Esophagus (tissue), 2 donors: ENCODE data around the gene TBX19. TPM values are rescaled to one million over a fixed set of nuclear protein-coding genes. Genes with fewer than 3 reads are reported as not detected.

Experiments used
- H3K27ac ChIP-seq, 2 donors: one replicate each; pipeline ENCODE4 v1.5.1; 2013; ENCODE audit warnings: low read depth in 2 of 2, mild to moderate bottlenecking in 2 of 2, inconsistent platforms in 1 of 2, low read length in 1 of 2, moderate library complexity in 1 of 2
- H3K27me3 ChIP-seq, 2 donors: one replicate each; pipeline ENCODE4 v1.6.1; 2013; ENCODE audit warnings: low read length in 2 of 2, control low read depth in 1 of 2, mild to moderate bottlenecking in 1 of 2; ENCODE audit not compliant: insufficient read depth in 2 of 2, control insufficient read depth in 1 of 2
- H3K36me3 ChIP-seq, 2 donors: one replicate each; pipeline ENCODE4 v1.6.1; 2013; ENCODE audit warnings: low read length in 1 of 2; ENCODE audit not compliant: control insufficient read depth in 2 of 2, insufficient read depth in 2 of 2
- H3K4me1 ChIP-seq, 2 donors: one replicate each; pipeline ENCODE4 v1.6.1; 2013; ENCODE audit warnings: low read length in 1 of 2; ENCODE audit not compliant: control insufficient read depth in 2 of 2, insufficient read depth in 2 of 2
- H3K4me3 ChIP-seq, 2 donors: one replicate each; pipeline ENCODE4 v1.5.1; 2013; ENCODE audit warnings: low read length in 2 of 2, mild to moderate bottlenecking in 2 of 2, low read depth in 1 of 2, moderate library complexity in 1 of 2
- H3K9me3 ChIP-seq, 2 donors: one replicate each; pipeline ENCODE4 v1.6.1; 2013; ENCODE audit warnings: mild to moderate bottlenecking in 2 of 2, low read depth in 1 of 2, low read length in 1 of 2, moderate library complexity in 1 of 2; ENCODE audit not compliant: control insufficient read depth in 2 of 2, insufficient read depth in 1 of 2
- WGBS, 2 donors: extraction: QIAGEN DNeasy Blood & Tissue Kit; methylation state at CpG; one replicate each; pipeline ENCODE4 v1.1.7; 2013; 5-methylcytosine and 5-hydroxymethylcytosine counted together
- polyA plus RNA-seq, 2 donors: library from polyadenylated mRNA; stranded (reverse); fragments of 200-250 nt; gene quantifications; one replicate each; pipeline ENCODE4 v1.2.3, GENCODE V29; 2013
- donor health status: healthy with polysubstance abuse.
- donor health status: Bipolar disorder and iron deficiency.

The TBX19 gene
- polyA plus RNA-seq, 2 donors = 1.2 to 1.7 TPM

DNA sequence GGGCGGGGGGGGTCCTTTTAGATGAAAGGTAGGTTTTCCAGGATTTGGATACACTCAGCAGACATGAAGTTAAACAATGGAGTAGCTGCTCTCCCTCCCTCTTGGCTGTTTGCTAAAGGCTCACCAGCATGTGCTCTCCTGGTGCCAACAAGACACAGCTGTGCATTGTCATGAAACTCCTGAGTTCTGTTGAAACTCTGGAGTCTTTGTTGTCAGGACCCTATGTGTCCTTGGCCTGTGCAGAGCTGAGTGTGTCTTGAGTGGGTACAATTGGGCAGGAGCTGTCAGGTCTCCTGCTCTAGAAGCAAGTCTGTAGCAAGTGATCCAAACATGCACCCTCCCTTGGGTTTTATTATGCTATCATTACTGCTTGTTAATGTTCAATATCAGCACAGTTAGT, 12.7 kb downstream of the TBX19 start:
- no peak overlapping the region for H3K4me3 ChIP-seq
- 57 to 79% methylated on average over 1 of the region's 1 CpG for WGBS, 2 donors
- H3K27me3 ChIP-seq = no peaks in the 10 kb centered on the region
- no peaks in the 10 kb centered on the region for H3K4me1 ChIP-seq
- no peaks in the 10 kb centered on the region for H3K9me3 ChIP-seq
- H3K27ac ChIP-seq = no peak overlapping the region
- H3K36me3 ChIP-seq = no peaks in the 10 kb centered on the region

- 89 to 92% methylated on average over 8 of the region's 8 CpGs for WGBS, 2 donors
- Histone ChIP-seq H3K4me3 (no peak overlapping the region), H3K27me3 (no peaks in the 10 kb centered on the region), H3K4me1 (no peaks in the 10 kb centered on the region), H3K36me3 (no peaks in the 10 kb centered on the region), H3K27ac (no peak overlapping the region), H3K9me3 (no peaks in the 10 kb centered on the region)
Measured at GRCh38 chr1:168295411-168296114, 14.9 kb downstream of the TBX19 start.

GRCh38 chr1:168297019-168297730, 16.5 kb downstream of the TBX19 start:
- Histone ChIP-seq H3K4me3 (no peak overlapping the region), H3K27me3 (no peaks in the 10 kb centered on the region), H3K36me3 (no peaks in the 10 kb centered on the region), H3K27ac (no peak overlapping the region), H3K4me1 (peaks cover 0 to 2% of the 10 kb centered on the region in 2 donors), H3K9me3 (no peaks in the 10 kb centered on the region)
- WGBS, 2 donors = 80 to 82% methylated on average over 7 of the region's 7 CpGs

DNA sequence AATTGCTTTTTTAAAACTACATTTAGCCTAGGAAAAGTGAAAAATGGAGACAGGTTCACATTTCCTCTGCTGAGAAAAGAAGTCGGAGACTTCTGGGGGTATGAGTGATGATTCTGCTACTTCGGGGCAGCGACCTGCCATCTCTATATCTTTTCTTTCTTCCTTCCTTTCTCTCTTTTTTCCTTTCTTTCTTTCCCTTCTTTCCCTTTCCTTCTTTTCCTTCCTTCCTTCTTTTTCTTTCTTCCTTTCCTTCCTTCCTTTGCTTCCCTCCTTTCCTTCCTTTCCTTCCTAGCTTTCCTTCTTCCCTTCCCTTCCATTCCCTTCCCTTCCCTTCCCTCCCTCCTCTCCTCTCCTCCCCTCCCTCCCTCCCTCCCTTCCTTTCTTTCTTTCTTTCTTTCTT, 17.8 kb downstream of the TBX19 start:
- no peaks in the 10 kb centered on the region for H3K36me3 ChIP-seq
- H3K27me3 ChIP-seq = no peaks in the 10 kb centered on the region
- no peak overlapping the region for H3K4me3 ChIP-seq
- H3K4me1 ChIP-seq = peaks cover 0 to 2% of the 10 kb centered on the region in 2 donors
- WGBS, 2 donors = 89 to 92% methylated on average over 3 of the region's 3 CpGs
- no peaks in the 10 kb centered on the region for H3K9me3 ChIP-seq
- H3K27ac ChIP-seq = no peak overlapping the region

DNA sequence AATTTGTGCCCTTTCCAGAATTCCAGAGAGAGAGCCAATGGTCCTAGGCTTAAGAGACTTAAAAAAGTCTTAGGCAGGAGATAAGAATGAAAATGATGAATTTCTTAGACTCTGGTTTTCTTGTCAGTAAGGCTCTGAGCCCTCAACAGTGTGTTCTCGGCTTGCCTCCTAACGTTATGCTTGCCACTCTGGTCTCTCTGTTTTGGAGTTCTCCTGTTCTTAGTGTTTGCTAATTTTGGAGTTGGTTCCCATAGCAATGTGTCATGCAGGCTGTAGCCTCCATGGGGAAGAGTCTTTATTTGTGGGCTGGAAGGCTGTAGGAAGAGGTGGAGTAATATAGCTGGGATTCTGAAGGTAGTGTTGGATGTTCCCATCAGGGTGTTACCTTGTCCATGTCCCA, 19.9 kb downstream of the TBX19 start:
- H3K36me3 ChIP-seq = no peaks in the 10 kb centered on the region
- no peak overlapping the region for H3K4me3 ChIP-seq
- H3K9me3 ChIP-seq = no peaks in the 10 kb centered on the region
- H3K27ac ChIP-seq = no peak overlapping the region
- WGBS, 2 donors = 64 to 94% methylated on average over 2 of the region's 2 CpGs
- peaks cover 0 to 2% of the 10 kb centered on the region in 2 donors for H3K4me1 ChIP-seq
- no peaks in the 10 kb centered on the region for H3K27me3 ChIP-seq

GRCh38 chr1:168301664-168302320, 21.1 kb downstream of the TBX19 start:
- Histone ChIP-seq H3K36me3 (no peaks in the 10 kb centered on the region), H3K9me3 (no peaks in the 10 kb centered on the region), H3K4me3 (no peak overlapping the region), H3K27ac (no peak overlapping the region), H3K4me1 (peaks cover 0 to 2% of the 10 kb centered on the region in 2 donors), H3K27me3 (no peaks in the 10 kb centered on the region)
- WGBS, 2 donors = 53 to 57% methylated on average over 3 of the region's 3 CpGs

GRCh38 chr1:168303716-168304540, 23.3 kb downstream of the TBX19 start:
- Histone ChIP-seq H3K27ac (no peak overlapping the region), H3K4me1 (peaks cover 0 to 2% of the 10 kb centered on the region in 2 donors), H3K9me3 (no peaks in the 10 kb centered on the region), H3K36me3 (peaks cover 2 to 3% of the 10 kb centered on the region in 2 donors), H3K4me3 (no peak overlapping the region), H3K27me3 (no peaks in the 10 kb centered on the region)
- 88 to 90% methylated on average over 7 of the region's 7 CpGs for WGBS, 2 donors

- Histone ChIP-seq H3K36me3 (peaks cover 2 to 3% of the 10 kb centered on the region in 2 donors), H3K27me3 (no peaks in the 10 kb centered on the region), H3K4me3 (no peak overlapping the region), H3K4me1 (peaks cover 0 to 2% of the 10 kb centered on the region in 2 donors), H3K9me3 (no peaks in the 10 kb centered on the region), H3K27ac (no peak overlapping the region)
- 95 to 97% methylated on average over 5 of the region's 5 CpGs for WGBS, 2 donors
Measured at GRCh38 chr1:168304865-168305264, 24.2 kb downstream of the TBX19 start.
